ENCODE data around the gene RNF148.

The RNF148 gene, protein sequence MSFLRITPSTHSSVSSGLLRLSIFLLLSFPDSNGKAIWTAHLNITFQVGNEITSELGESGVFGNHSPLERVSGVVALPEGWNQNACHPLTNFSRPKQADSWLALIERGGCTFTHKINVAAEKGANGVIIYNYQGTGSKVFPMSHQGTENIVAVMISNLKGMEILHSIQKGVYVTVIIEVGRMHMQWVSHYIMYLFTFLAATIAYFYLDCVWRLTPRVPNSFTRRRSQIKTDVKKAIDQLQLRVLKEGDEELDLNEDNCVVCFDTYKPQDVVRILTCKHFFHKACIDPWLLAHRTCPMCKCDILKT

DNA sequence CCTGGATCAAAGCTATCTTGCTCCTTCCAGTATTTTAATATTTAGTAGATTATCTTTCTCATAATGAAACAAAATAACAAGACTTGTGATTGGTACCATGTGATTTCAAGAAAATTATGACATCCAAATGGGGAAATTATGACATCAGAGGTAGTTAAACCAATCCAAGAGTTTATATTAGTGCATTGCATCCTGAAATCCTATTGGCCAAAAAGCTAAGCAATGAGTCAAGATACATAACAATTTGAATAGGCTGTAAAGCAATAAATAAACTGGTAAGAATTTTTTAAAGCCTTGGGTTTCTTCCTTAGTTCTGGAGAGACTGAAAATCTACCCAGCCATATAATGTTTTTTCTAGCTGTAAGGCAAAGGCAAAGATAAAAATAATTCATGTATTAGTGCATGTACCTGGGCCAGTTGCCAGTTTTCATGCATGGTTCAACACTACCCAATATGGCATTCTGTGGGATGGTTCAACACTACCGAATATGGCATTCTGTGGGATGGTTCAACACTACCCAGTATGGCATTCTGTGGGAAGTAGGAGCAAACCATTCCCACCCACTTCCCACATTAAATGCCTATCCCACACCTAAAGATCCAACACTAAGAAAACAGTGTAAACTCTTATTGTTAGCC lies at the start of gene RNF148:
TSS of gene RNF148 (minus strand) at position 51 of the 639 bp plus-strand sequence. CDS start 172 bp downstream, outside the sequence.
- DNase-seq (ENCODE audit: low read depth in 2 of 2): no peak

DNA sequence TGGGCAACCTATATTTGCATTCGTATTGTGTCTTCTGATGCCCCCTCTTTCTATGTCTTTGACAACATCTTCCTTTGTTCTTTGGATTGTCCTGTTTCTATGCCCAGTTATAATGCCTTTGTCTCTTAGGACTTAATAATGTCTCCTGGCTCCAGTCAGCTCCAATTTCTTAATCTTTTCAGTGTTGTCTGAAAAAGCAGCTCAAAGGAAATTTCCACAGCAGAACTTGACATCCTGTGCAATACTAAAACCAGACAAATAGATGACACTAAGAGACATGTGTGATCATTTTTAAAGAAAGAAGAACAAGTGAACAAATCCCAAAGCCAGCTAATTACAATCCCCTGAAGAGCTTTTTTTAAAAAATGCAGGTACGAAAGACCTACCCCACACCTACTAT lies 47.7 kb upstream of the RNF148 start:
- no peak for DNase-seq (ENCODE audit: low read depth in 2 of 2)

DNA sequence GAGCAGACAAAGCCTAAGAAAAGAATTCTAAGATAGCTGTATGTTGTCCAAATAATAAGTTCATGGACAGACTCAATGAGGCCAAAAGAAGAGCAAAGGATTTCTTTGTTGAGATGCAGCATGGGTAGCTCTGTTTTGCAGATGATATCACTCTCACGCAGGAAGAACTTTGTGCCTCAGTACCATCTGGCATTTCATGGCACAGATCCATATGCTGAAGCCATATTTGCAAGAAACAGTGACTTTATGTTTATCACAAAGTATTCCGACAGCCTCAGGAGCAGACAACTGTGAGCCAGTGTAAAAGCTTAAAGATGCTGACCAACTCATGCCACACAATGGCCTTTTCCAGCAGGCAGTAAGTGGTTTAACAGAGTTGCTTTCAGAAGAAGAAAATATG lies 45.5 kb upstream of the RNF148 start:
- no peak for DNase-seq (ENCODE audit: low read depth in 2 of 2)

DNA sequence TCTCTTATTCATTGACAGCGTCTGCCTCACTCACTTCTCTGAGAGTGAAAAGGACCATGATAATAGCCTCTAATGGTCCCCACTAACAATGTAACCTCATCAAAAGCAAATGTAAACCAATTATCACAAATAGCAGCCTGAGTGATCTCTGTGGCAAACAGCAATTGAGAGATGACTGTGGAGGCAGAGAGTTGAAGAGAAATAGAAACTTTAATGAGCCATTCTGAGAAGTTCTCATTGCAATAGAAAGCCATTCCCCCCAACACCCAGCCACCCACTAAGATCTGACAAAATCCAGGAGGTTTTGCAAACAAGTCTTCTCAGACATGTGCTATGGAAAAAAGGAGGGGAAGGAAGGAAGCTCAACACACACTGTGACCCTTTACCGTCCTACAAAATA lies 44.2 kb upstream of the RNF148 start:
- no peak for DNase-seq (ENCODE audit: low read depth in 2 of 2)

DNA sequence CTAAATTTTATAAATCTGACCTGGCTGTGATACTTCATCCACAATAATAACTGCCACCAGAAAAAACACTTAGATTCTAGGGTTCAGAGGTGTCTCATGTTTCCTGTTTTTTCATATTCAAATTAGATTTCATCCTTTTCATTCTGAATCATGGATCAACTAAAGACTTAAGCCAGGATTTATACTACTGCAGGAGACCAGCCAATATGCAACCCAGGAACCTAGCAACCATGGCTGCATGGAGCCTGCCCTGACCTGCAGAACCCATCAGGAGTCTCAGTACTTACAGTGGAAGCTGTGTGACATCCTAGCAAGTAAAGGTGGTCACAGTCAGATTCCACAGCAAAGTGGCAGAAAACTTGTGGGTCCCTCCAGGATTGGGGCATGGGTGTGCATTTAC lies 40.5 kb upstream of the RNF148 start:
- DNase-seq (ENCODE audit: low read depth in 2 of 2): no peak

DNA sequence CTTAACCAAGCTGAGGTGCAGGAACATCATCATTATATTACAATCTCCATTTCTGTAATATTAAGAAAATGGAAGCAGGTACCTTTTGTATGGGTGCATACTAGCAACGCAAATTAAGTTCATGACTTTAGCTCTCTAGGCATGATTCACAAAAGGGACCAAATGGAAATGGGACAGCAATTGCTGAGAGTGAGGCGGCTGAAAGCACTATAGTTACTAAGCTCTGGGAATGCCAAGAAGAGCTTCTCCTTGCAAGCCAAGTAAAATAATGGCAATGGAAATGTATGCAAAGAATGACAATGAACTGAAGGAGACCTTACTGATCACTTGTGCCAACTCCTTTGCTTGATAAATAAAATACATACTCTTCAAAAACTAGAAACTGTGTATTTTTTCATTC lies 36.2 kb upstream of the RNF148 start:
- DNase-seq (ENCODE audit: low read depth in 2 of 2): no peak

DNA sequence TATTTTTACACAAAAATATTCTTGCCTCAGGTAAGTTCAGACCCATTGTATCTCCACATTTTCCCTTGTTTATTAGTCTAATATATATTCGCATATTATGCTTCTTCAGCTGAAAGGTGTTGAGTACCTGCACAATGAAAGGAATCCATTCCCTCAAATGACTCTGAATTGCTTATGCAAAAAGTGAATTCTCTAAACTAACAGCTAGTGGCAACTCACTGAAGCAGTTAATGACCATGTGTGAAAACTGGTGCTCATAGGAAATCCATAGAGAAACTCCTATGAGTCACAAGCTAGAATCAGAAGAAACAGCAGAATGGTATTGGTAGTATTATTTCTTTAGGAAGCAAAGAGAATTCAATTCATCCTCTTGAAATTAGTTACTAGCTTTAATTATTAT lies 33.5 kb upstream of the RNF148 start:
- DNase-seq (ENCODE audit: low read depth in 2 of 2): no peak

DNA sequence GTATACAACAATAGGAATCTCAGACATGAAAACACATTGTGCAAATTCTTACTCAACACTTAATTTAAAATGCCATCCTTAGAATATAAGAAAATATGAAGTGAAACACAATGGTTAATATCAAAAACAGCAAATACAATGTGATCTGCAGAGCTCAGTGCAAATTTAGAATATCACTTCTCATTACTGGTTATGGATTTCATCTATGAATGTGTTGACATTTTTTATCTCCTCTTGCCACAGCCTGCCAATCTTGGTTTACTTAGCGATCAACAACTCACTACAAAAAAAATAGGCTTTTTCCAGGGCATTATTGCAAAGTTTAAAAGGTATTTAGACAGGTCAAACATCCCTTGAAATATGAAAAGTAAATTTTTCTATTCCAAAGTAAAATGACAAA lies 25.0 kb upstream of the RNF148 start:
- DNase-seq (ENCODE audit: low read depth in 2 of 2): no peak

DNA sequence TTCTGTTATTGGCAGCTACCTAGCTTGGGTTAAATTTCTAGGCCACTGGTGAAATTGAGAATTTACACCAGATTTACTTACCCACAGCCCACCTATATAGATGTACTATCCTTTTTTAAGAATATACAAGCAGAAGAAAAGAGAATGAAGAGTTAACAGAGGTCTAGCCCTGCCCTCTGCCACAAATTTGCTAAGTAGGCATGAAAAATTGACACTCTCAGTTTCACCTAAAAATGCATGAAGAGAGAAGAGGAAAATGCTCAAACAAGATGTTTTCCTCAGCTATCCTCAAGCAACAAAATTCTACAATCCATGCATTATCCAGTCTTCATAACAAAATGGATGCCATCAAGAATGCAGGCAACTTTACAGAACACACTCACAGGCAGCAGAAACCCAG lies 24.6 kb upstream of the RNF148 start:
- no peak for DNase-seq (ENCODE audit: low read depth in 2 of 2)

DNA sequence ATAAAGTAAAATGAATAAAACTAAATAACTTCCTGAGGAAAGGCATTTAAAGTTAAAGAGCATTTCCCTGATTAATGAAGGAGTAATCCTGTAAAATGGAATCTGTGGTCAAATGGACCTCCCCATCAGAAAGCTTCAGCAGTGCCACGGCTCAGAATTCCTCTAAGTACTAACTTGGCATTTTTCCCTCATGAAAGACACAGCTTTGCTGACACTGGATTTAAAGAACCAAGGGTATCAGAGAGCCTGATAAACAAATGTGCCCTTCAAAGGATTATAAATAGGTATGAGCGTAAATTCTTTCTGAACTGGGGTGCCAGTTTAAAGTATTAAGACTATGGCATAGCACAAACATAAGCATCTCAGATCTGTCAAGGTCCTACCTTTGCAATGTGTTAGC lies 24.2 kb upstream of the RNF148 start:
- no peak for DNase-seq (ENCODE audit: low read depth in 2 of 2)

DNA sequence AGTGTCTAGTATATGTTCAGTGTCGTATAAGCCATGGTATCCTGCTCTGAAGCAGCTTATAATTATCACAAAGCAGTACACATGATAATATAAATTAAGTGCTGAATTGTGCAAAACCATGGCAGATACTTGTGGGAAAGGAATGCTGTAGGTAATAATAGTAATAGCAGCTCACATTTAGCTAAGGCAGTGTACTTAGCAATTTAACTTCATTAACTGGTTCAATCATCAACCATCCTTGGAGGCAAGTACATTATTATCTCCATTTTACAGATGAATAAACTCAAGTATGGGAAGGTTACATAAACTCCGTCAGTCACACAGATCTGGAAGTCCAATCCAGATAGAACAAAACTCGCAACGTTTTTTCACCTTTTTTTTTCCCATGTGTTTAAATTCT lies 21.6 kb upstream of the RNF148 start:
- DNase-seq (ENCODE audit: low read depth in 2 of 2): no peak

DNA sequence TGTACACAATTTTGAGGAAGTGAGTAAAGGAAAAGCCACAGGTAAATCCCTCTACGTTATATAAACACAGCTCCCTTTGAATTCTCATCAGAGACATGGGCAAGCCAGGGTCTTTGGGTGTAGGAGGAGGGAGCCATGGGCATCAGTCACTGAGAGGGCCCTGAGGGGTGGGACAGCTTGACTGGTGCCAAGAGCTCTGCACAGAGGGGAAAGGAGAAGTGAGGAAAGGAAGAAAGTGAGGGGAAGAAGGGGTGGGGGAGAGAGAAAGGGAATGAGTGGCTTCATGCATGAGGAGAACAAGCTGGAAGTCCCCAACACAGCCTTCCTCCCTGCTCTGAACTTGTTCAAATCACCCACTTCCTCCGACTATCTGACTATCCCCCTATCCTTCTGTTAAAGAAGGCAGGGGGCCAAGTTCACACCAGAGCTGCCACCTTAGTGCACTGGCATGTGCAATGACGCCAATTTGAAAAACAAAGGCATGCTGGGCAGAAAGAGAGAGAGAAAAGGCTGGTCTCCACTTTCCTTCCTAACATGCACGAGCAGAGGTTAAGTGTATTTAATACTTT lies 16.4 kb upstream of the RNF148 start:
- DNase-seq (ENCODE audit: low read depth in 2 of 2): no peak

DNA sequence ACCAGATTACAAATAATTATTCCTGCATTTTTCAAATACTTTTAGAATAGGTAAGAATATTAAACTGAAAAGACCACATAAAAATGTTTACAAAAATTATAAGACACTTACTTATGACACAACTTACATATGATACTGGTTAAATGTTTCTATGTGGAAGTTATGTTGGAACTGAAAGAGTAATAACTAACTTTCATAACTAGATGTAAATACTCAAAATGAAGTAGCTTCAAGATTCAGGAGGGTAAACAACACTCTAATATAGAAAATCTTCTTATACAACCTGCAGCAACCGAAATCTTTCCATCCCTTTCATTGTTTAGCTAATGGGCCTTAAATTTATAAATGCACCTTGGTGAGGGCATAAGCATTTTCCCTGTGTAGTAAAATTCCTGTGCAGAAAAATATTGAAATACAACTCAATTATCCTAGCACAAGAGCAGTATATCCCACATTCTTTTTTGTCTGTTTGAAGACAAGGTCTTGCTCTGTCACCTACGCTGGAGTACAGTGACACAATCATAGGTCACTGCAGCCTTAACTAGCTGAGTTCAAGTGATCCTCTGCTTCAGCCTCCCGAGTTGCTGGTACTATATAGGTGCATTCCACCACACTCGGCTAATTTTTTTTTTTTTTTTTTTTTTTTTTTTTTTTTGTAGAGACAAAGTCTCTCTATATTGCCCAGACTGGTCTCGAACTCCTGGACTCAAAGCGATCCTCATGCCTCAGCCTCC lies 14.8 kb upstream of the RNF148 start:
- no peak for DNase-seq (ENCODE audit: low read depth in 2 of 2)

DNA sequence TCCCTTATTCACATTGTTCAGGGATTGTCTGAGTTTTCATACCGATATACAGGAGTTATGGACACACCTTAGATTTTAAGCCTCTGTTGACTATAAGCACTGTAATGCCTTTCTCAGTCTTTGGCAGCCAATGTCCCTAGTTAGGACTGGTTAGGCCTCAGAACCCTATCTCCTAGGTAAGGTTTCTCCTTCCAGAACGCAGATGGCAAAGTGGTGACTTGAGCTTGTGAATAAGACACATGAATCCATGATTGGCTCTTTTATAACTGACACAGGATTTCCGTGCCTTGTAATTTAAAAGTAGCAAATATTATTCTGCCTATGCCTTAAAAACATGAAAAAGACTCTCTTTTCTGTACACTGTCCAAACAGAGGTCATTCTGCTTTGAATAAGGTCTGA lies 12.5 kb upstream of the RNF148 start:
- no peak for DNase-seq (ENCODE audit: low read depth in 2 of 2)

DNA sequence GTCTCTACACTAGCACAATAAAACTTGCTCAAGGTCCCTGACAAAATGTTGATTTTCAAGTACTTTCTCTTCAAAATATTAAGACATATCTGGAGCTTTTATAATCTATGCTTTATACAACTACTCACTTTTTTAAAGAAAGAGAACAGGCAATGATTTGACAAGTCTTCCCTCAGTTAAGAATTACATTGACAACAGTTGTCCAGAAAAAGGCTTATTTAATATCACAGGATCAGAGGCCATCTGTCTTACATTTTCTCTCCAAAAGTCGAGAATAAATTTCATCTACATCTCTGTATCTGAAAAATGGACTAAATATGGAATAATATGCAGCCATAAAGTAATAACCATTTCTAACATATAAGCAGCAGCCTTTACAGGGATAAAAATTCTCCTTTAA lies 8.2 kb upstream of the RNF148 start:
- no peak for DNase-seq (ENCODE audit: low read depth in 2 of 2)

DNA sequence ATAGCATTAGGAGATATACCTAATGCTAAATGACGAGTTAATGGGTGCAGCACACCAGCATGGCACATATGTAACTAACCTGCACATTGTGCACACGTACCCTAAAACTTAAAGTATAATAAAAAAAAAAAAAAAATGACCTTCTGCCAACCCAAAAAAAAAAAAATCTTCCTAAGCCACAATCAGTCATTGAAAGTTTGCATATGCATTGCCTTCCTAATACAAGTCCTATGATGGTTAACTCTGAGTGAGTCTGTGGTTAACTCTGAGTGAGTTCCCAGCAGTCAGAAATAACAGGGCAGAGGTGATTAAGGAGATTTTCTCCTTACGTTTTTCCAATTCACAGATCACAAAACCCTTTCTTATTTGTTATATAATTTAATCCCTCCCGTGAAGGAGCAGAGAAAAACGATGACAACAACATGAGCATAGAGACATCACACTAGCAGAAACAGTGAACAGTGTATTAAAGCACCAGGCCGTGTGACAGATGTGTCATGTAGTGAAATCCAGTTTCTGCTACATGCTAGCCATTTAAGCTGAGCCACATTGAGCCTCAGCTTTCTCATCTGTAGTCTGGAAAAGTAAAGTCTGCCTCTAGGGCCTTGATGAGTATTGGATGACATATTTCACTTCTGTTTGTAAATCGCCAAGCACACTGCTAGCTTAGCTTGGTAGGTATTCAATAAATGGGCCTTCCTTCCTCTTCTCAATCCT lies 7.4 kb upstream of the RNF148 start:
- DNase-seq (ENCODE audit: low read depth in 2 of 2): no peak

DNA sequence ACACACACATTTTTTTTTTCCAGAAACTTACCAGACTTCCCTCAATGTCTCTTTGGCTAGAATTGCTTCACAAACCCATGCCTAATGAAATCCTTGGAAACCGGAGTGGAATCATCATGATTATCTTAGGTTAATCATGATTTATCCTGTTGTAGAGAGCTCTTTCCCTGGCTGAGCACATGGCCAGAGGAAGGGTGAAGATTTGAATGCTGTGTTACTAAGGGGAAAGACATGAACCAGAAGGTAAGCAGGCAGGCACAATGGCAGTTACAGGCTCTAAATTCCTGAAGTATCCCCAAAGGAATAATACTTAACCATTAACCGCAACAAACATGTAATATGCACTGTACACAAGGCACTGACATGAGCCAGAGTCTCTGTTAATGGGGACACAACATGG lies 4.1 kb upstream of the RNF148 start:
- DNase-seq (ENCODE audit: low read depth in 2 of 2): no peak

DNA sequence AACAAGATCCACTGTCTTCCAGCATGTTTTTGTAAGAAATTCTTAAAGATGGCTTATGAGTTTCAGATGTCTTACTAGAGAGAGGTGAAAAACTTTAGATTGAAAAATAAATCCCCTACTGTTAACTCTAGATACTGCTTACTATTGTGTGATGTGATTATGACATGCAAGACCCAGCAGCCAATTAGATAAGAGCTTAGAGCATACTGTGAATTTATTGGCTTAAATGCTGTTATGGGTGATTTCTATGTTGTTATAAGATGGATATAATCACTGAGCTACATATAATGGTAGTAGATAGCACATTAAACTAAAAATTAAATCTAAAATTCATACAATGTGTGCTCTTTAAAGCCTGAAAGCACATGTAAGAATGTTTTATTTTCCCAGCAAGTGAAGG lies 3.7 kb downstream of the RNF148 start, which contains the start of gene RNF133:
TSS of gene RNF133 (minus strand) at position 101 of the 400 bp plus-strand sequence. CDS start 199 bp downstream, outside the sequence.
- DNase-seq (ENCODE audit: low read depth in 2 of 2): no peak

DNA sequence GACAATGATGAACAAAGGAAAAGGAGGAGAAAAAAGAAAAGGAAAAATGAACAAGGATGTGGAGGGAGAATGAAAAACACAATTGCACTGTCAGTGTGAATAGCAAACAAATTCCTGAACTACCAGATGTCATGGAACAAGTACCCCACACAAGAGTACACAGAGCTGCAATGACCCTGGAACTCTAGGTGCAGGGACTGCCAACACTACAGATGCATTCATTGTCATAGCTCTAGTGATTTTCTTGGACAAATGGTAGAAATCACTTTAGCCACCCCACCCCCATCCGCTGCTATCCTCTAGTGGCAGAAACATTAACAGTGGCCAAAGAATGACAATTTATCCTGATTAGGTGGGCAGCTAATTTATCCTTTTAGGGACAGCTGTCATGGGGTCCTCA lies 6.9 kb downstream of the RNF148 start:
- DNase-seq (ENCODE audit: low read depth in 2 of 2): no peak

DNA sequence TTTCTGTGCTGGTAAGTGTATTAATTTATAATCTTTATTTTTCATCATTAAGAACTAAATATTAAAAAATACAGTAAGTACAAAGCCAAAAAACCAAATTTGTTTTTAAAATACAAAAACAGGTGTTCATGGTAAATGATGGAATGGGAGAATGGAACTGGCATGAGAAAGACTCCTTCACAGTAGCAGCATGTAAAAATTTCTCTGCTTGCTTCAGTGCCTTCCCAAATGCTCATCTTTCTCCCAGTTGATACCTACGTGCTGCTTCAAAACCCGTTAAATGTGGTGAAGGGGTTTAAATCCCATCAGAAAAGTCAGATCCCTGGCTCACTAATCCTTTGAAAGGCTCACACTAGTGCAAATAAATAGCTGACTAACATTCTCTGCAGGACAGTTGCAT lies 8.0 kb downstream of the RNF148 start:
- no peak for DNase-seq (ENCODE audit: low read depth in 2 of 2)

DNA sequence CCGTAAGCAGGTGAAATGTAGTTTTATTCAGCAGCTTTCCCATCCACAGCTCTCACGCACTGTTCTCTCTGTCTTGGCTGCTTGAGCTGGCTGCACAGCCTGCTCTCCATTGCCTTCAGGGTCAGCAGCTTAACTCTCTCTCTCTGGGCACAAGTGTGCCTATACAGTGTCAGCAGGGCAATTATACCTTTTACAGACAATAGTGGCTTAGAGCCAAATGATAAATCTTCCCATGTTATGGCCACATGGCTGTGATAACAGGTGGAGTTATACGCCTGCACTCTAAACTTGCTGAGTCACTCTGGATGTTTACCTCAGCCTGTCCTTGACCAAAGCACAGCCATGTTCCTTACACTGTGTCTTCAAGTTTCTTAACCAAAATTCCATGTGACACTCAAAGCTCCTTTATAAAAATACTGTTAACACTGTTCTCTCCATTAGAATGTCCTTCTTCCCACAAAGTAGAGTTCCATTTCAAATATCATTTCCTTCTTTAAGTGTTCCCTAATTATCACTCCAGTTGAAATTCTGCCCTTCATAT lies 9.9 kb downstream of the RNF148 start:
- DNase-seq (ENCODE audit: low read depth in 2 of 2): no peak

Measured in stimulated activated CD4-positive, alpha-beta T cell treated with anti-CD3 and anti-CD28 coated beads, Interleukin-1b, Interleukin-23, amount 100 ng/mL, for 1 hour (primary cell).